Fibroblast of the aortic adventitia (primary cell): ENCODE measurements around the gene BEAN1. TPM values are rescaled to one million over a fixed set of nuclear protein-coding genes. Genes with fewer than 3 reads are reported as not detected.

Experiments
- DNase-seq: peaks from one replicate; pipeline ENCODE4 v3.0.0-alpha.2; 2010; ENCODE audit warnings: low read depth
- H3K4me3 ChIP-seq: 2 replicates; pipeline ENCODE4 v1.5.1; 2011; ENCODE audit warnings: low read depth, mild to moderate bottlenecking, control low read depth, low read length, moderate library complexity
- total RNA-seq: library from RNA; depleted of rRNA; stranded (reverse); fragments of >200 nt; gene quantifications from 2 replicates; pipeline ENCODE4 v1.2.3, GENCODE V29; 2012; ENCODE audit warnings: low replicate concordance
- TF ChIP-seq, protein P1 (sequence below): IDR thresholded peaks from 2 replicates; pipeline ENCODE4 v1.5.1; 2011; ENCODE audit warnings: mild to moderate bottlenecking, low read length, control low read depth, inconsistent platforms; ENCODE audit not compliant: insufficient read depth

The BEAN1 gene
- total RNA-seq, 1 donor: 0.09 TPM

DNA sequence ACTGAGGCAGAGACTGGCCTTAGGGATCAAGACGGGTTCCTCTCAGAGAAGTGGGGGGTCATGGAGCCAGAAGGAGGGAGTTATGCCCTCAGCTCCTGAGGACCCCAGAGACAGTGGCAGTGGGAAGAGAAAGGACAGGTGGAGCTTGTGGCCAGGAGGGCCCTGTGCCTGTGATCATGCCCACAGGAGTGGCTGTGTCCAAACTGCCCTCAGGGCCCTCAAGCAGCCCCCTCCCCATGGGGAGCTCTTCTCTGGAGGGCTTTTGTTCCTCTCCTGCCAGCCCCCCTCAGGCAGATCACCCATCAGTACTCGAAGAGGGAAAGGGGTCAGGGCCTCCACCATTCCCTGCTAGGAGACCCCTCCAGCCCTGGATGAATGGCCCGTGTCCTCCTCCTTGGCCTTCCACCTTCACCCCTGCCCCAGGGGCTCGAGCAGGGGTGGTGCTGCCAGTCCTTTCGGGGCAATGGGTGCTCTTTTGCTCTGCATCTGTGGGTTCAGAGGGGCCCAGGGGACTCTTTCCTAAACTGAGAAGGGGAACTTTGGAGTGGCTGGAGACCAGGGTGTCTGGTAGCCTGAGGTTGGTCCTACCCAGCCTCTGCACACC, 52.7 kb downstream of the BEAN1 start:
- H3K4me3 ChIP-seq: no peak overlapping the region
- TF ChIP-seq, protein P1, sequence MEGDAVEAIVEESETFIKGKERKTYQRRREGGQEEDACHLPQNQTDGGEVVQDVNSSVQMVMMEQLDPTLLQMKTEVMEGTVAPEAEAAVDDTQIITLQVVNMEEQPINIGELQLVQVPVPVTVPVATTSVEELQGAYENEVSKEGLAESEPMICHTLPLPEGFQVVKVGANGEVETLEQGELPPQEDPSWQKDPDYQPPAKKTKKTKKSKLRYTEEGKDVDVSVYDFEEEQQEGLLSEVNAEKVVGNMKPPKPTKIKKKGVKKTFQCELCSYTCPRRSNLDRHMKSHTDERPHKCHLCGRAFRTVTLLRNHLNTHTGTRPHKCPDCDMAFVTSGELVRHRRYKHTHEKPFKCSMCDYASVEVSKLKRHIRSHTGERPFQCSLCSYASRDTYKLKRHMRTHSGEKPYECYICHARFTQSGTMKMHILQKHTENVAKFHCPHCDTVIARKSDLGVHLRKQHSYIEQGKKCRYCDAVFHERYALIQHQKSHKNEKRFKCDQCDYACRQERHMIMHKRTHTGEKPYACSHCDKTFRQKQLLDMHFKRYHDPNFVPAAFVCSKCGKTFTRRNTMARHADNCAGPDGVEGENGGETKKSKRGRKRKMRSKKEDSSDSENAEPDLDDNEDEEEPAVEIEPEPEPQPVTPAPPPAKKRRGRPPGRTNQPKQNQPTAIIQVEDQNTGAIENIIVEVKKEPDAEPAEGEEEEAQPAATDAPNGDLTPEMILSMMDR: no peak
- DNase-seq: no peak

DNA sequence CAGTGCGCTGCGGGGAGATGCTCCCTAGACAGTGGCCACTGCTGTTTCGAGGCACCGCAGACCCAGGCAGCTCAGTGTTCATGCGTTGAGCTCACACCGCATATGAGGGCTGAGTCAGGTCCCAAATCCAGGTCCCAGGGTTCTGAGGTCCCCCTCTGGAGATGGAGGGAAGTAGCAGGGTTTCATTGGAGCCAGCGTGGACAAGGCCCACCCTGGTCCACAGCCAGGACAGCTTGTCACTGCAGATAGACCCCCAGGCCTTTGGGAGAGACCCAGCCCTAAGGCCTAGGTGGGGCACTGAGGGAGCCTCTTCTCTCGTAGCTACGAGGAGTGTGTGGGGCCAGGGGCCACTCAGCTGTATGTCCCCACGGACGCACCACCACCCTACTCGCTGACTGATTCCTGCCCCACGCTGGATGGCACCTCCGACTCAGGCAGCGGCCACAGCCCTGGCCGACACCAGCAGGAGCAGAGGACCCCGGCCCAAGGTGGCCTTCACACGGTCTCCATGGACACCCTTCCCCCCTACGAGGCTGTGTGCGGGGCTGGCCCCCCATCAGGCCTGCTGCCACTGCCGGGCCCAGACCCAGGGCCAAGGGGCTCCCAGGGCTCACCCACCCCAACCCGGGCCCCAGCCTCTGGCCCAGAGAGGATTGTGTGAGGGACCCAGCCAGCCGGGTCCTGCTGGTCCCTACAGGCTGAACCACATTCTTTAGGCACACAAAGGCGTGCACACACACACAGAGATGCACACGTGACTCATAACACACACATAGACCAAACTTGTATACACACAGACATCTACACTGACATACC, 53.4 kb downstream of the BEAN1 start:
- no peak overlapping the region for H3K4me3 ChIP-seq
- TF ChIP-seq, protein P1: no peak
- no peak for DNase-seq

DNA sequence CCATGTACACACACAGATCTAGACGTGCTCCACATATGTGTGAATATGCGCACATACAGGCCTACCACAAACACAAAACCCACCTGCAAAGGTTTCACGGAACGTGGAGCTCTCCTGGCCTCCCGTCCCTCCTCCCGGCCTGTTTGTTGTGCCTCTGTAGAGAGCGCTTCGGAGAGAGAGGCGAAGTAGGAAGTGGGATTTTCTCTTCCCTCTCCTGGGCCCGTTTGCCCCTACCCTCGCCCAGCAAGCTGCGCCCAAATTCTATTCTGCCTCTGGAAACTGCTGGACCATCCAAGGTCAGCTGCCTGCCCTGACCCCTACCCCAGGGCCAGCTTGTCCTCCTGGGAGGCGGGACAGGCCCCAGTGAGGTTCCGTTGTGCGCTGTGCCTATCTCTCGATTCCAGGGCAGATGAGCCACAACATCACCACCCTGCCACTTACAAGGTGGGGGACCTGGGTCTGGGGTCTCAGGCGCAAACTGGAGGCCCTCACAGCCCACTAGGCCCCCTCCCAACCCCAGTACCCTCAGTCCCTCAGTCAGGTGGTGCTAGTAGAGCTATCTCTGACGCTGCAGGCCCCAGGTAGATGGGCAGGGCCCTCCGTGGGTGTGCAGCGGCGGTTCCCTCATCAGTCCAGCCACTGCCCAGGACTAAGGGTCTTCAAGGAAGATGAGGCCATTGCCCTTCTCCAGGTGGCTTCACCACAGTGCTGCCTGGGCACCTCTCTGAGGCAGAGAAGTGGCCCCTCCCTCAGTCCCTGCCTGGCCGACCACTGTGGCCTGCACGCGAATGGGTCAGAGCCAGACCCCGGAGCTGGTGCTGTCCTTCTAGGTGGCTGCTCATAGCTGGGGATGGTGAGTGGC, 54.2 kb downstream of the BEAN1 start:
- no peak overlapping the region for H3K4me3 ChIP-seq
- DNase-seq: no peak
- TF ChIP-seq, protein P1: no peak

DNA sequence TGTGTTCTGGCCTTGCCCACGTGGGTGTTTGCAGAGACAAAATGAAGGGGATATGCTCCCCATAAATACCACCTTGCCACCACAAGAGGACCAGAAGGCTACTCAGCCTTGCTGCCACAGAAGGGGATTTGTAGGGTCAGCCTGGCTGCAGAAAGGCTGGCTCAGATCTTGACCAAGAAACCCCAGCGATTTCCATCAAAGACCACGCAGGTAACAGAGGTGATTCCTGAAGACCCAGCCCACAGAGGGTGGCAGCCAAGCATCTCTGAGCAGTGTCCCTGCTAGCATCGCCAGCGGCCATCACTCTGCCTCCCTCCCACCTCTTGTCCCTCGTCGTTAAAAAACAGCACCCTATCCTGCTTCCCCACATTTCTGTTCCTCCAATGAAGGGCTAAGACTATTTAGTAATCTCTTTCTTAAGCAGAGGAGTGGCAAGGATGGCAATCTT, 54.9 kb downstream of the BEAN1 start:
- DNase-seq: no peak
- TF ChIP-seq, protein P1: no peak
- no peak overlapping the region for H3K4me3 ChIP-seq

DNA sequence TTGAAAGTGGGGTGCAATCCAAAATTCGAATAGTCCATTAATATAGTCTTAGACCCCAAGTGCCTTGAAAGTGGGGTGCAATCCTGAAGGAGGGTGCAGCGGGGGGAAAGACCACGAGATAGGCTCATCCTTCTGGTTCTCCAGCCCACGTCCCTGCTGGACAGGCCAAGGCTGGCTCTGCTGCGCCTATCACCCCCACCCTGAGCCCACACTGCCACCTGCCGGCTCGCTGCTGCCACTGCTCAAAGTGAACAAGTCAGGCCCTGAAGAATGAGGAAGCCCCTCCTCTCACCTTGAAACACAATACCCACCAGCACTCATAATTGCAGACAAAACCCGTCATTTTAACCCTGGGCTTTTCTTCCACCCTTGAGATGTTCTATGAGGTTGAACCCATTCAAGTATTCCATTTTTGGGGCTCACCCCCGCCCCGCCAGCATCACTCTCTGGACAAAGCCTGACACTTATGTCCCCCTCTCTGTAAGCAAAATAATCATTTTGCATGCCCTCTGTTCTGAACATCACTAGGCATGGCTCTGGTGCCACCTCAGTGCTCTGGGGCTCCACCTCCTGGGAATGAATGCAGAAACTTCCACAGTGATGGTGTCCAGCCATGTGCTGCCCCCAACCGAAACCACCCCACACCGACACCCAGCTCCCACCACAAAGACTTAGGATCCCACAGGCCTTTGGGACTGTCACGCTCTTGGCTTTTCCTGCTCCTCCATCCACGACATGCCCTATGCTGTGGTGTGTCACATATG, 56.8 kb downstream of the BEAN1 start:
- TF ChIP-seq, protein P1: peak; percentile 99

DNA sequence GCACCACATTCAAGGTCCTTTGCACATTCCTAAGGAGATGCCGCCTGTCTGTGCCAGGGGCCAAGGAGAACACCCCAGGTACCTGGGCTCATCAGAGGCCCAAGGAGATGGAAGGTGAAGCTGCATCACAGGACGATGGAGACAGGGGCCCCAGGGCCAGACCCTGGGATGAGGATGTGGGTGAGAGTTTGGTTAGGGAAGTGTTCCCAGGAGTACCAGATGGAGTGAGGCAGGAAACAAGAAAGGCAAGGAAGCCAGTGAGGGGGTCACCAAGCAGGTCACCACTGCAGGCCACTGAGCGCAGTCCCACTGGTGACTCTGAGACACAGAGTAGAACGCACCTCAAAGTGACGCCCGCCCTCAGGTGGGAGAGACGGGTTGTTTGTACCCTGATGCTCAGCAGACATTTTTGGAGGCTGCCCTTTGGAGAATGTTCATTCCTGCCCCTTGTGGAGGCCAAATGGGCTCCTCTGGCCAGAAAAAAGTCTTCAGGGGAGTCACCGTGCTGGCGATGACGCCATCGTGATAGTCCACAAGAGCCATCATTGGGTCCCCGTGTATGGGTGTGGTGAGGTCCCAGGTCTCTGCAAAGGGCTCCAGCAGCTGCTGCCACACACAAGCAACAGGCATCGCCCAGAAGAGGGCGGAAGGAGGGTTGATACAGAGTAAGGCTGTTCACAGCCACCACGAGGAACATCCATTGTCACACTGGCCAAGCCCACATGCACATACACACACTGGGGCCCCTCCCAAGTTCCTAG, 57.5 kb downstream of the BEAN1 start:
- no peak overlapping the region for H3K4me3 ChIP-seq
- DNase-seq: no peak
- TF ChIP-seq, protein P1: no peak

More for the DNA sequence above, 56.8 kb downstream of the BEAN1 start:
- H3K4me3 ChIP-seq: no peak overlapping the region
- peak; percentile 71 for DNase-seq
